GM13977 (cell line): ENCODE results near the gene SGCA.

Experiments used
- DNase-seq: peaks from one replicate; pipeline ENCODE4 v3.0.0; 2012; ENCODE audit warnings: low spot score
- CTCF ChIP-seq: IDR thresholded peaks from 2 replicates; pipeline ENCODE4 v1.5.1; 2012; ENCODE audit warnings: mild to moderate bottlenecking, control low read depth; ENCODE audit not compliant: insufficient read depth; ENCODE audit errors: extremely low read depth, missing control alignments
- in situ Hi-C: fragments of 300-500 bp; cut with MboI; formaldehyde crosslinking; loops from one replicate; pipeline ENCODE4 v1.12.0; 2022; ENCODE audit warnings: low sequenced_read_pairs, low pct_unique_long_range_greater_than_20kb, mixed read lengths, inconsistent platforms; ENCODE audit not compliant: unreplicated experiment

The SGCA gene

GRCh38 chr17:50149417-50150353, 16.1 kb upstream of the SGCA start:
- no peak for DNase-seq
- in situ Hi-C loops: no loop called here
- TF ChIP-seq CTCF: peak; percentile 13

- in situ Hi-C loops: no loop called here
- no peak for DNase-seq
- TF ChIP-seq CTCF: no peak
Observed at GRCh38 chr17:50150354-50151040, 15.3 kb upstream of the SGCA start, which contains the start of gene PPP1R9B. PPP1R9B (minus strand) TSS chr17:50150677; CDS start chr17:50150513, 164 bp downstream.

- peak; percentile 55 for TF ChIP-seq CTCF
- peak; percentile 98 for DNase-seq
- in situ Hi-C loops: no loop called here
Observed at GRCh38 chr17:50151041-50151936, 14.5 kb upstream of the SGCA start.

- in situ Hi-C loops: no loop called here
- peak; percentile 79 for DNase-seq
- no peak for TF ChIP-seq CTCF
Observed at GRCh38 chr17:50151937-50152547, 13.8 kb upstream of the SGCA start.

- TF ChIP-seq CTCF: no peak
- in situ Hi-C loops: no loop called here
Observed at GRCh38 chr17:50152736-50153135, 13.1 kb upstream of the SGCA start.

More at GRCh38 chr17:50152736-50153135, 13.1 kb upstream of the SGCA start:
- no peak for DNase-seq
